Measurements from ENCODE around the gene RGS6.

Gene RGS6

GRCh38 chr14:72540836-72541235 is 608.6 kb downstream of the RGS6 start:
- DNase-seq: no peak

DNA sequence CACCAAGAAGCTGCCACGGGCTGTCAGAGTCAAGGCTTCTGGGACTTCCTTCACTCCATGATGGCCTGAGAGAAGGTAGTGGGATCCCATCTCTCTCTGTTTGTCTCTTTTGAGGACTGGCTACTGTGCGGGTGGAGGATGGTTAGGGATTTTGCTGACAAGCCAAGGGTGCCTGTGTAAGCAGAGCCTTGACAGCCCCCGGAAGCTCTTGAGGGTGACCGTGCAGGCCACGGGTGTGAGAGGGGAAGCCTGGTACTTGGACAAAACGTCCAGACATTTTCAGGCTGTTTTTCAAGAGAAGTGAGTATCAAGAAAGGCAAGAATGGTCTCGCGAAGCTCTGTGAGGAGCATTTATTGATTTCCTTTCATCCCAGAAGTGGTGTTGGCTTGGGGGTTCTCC is 609.3 kb downstream of the RGS6 start:
- DNase-seq: no peak

DNA sequence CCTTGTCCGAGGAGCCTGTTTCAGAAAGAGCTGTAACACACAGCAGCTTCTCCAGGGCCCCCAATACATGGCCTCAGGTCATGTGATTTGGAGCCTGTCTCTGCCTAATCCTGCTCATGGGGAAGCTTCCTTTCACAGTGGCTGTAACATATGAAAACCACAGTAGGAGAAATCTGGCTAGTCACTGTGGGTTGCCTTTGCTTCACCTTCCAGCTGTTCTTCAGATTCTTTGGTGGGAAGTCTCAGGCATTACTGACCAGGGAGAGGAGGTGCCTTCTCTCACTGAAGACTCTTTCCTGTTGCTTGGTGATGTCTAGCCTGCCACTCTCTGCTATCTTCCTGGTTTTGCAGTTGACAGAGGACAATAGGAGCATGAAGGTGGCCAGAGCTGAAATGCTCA is 611.1 kb downstream of the RGS6 start:
- DNase-seq: no peak

DNA sequence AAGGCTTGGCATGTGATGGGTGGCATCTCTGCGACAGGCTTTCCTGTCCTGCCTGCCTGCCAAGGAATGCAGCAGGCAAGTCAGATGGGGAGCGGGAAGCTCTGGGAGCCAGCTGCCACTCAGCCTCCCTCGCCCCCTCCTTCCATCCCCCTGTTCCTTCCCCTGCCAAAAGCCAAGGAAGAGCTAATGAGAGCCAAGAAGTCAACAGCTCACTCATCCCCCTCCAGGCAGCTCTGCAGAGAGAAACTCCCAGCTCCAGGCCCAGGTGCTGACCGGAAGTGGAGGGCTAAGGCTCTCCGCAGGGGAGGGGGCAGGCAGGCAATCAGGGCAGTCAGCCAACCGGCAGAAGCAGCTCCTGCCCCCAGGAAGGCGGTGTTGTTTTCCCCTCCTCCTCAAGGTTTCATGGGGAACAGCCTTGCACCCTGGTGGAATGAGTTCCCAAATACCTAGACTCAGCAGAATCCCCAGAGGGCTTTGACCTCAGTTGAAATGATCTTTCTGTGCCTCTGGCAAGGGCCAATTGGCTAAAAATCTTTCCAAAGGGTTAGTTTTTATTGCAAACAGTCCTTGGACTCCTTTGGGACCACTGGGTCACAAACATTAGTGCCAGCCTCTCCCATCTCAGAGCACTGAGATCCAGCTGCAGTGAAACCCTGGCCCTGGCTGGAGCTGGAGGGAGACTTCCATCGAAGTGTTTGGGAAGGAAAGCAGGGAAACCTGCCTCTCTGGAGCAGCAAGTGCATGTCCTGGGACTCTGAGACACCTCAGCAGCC is 612.6 kb downstream of the RGS6 start:
- DNase-seq: no peak

DNA sequence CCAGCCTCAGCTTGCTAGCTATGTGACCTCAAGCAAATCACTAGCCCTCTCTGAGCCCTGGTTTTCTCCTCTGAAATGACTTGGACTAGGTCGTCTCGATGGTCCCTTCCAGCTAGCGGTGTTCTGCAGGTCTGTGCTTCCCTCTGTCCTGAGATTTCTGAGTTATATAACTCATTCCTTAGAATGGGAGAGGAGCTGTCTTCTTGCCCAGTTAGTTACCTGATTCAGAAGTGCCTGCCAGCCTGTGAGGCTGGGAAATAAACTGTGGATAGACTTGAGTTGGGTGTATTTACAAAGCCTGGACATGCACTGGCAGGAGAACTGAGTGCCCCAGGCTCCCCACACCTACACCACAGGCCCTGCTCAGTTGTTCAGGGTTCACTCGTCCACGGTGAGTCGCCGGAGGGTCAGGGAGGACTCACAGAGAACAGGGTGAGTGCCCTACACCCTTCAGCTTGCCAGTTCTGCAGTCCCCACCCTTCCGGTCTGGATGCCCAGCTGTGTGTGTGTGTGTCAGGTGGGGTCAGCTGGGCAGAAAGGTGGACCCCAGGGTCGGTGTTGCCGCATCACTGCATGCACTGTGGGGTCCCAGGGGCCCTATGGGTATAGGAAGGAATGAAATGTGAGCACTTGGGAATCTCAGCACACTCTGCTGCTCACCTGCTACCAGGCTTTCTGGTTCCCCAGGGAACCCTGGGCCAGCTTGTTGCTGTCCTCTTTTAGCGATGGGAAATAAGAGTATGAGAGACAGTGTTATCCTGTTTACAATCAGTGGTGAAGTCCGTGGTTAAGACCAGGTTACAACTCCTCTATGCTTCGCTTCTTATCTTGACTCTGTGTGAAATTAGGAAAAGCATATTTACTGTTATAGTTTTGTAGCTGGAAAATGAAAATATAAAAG is 613.4 kb downstream of the RGS6 start:
- no peak for DNase-seq

- DNase-seq: no peak
Measured at GRCh38 chr14:72546344-72547016, 614.3 kb downstream of the RGS6 start.

- DNase-seq: no peak
Measured at GRCh38 chr14:72547999-72548398, 615.8 kb downstream of the RGS6 start.

GRCh38 chr14:72549026-72549425 is 616.8 kb downstream of the RGS6 start:
- no peak for DNase-seq

- no peak for DNase-seq
Measured at GRCh38 chr14:72549854-72550253, 617.6 kb downstream of the RGS6 start.

GRCh38 chr14:72550513-72550912 is 618.3 kb downstream of the RGS6 start:
- no peak for DNase-seq

DNA sequence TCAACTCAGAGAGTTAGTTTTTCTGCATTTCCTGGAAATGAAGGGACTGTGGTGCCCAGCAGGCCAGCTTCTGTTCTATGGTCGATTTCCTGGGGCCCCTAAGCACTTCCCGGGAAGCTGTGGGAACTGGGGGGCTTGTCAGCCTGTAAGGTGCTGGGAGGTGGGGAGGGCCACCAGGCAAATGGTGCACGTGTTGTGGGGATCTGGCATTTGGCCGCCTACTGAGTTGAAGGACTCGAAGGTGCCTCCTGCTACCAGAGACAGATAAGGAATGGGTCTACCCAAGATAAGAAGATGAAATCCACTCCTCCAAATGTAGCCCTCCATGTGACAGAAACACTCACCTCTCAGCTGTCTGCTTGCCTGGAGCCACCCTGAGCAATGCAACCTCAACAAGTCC is 620.0 kb downstream of the RGS6 start:
- DNase-seq: no peak

DNA sequence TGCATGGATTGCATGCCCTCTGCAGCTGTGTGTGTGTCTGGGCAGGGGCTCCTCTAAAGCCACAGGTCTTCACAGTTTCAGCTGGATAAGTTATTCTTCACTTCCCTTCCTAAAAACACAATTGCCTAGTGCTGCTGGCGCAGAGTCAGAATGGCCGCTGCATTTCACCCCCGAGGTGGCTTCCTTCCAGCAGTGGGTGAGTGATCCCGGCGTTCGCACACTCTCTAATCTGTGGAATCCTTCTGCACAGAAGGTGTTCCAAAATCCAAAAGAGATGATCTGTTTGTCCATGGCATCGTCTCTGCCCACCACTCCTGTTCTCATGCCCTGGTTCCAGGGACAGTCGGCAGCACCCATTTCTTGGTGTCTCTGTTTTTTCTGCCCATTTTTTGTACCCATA is 620.9 kb downstream of the RGS6 start:
- no peak for DNase-seq

GRCh38 chr14:72553656-72554055 is 621.4 kb downstream of the RGS6 start:
- no peak for DNase-seq

GRCh38 chr14:72554401-72554800 is 622.2 kb downstream of the RGS6 start:
- no peak for DNase-seq

DNA sequence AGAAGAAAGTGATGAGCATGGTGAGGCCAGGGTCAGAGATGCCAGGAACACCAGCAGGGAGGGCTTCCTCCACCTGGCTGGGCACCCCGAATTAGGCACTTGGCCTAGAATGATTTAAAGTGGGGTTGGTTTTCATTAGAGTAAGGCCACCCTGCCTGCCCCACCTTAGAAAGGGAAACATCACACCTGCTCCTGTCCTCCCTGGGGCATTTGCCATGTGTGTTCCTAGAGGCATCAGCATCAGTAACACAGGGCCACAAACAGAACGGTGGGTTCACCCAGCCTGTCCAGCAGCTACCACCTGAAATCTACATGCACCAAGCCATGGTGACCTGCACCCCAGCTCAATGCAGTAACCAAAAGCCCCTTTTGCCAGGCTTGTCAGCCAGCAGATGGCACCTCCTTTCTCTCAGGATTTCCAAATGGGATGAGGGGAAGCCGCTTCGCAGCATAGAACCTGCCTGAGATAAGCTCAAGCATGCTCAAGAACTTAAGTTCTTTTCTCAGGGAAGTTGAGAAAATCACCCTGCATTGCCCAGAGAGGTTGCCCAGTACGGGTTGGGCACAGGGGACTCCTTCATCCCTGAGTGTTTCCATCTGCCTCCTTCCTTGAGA is 622.9 kb downstream of the RGS6 start:
- DNase-seq: no peak

- no peak for DNase-seq
Measured at GRCh38 chr14:72555609-72556000, 623.4 kb downstream of the RGS6 start.

- DNase-seq: no peak
Measured at GRCh38 chr14:72557671-72558070, 625.4 kb downstream of the RGS6 start.

DNA sequence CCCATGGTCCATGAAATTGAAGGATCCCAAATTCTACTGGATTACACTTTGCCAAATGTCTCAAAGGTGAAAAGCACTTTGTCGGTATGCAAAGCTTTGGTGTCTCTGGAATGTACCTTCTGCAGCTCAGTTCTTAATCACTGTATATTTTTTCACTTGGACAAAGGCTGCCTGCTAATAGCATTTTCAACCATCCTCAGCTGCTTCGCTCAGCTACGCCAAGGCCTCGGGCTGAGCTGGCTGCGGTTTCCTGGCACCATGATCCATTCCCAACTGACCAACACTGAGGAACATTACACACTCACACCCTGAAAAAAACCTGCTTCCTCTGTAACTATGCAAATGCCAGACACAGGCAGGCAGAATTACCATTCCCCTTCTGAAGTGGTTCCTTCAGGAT is 626.5 kb downstream of the RGS6 start:
- no peak for DNase-seq

DNA sequence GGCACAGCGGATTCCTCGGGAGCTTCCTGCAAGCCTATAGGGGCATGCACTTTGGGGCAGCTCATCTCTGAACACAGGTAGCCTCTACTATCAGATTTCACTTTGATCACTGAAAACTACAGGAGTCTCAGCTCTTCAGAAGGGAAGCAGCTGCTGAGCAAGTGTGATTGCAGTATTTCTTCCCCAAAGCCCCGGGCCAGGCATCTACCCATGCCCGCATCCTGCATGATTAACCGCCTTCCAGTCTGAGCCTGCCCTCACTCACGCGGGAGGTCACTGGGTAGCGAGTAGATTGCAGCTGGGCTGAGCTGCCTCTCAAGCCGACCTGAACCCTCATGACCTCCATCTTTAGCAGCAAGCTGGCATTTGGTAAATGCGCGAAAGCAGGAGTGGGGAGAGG is 627.0 kb downstream of the RGS6 start:
- no peak for DNase-seq

DNA sequence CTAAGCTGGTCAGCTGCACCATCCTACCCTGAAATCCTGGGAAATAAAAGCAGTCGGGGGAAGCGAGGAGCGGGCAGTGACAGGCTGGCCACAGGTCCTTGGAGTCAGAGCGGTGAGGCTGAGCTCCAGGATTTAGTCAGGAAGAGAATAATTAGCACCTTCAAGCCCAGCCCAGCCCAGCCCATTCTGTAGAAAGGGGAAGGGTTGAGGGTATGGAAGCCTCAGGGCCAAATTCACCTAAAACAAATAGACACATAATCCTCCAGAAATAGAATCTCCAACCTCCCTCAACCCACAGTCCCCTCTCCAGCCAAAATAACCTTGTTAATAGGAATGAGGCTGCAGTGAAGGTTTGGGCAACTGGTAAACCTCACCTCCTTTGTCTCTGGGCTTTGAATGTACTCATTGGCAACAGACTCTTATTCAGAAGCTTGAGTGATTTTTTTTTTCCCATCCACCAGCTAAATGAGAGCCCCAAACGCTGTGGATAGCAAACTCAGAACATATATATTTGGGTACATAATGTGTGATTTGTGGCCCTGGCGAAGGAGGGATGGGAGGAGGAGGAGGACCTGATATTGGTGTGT is 627.5 kb downstream of the RGS6 start:
- DNase-seq: no peak

DNA sequence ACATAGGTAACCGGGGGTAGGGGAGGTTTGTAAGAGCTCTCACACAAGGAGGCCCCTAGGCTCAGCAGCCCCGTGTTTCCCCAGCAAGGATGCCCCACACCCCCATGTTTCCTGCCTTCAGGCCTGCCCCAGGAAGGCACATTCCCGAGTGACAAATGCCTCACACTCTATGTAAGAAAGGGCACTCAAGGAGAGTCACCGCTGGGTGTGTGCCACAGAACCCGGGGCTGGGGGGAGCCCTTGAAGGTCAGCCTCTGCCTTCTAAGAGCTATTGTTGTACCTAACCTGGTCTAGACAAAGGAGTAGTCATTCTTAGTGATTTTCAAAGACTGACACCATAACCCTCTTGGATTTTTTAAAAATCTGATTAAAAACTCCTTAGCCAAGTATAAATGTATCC is 628.1 kb downstream of the RGS6 start:
- DNase-seq: no peak

DNA sequence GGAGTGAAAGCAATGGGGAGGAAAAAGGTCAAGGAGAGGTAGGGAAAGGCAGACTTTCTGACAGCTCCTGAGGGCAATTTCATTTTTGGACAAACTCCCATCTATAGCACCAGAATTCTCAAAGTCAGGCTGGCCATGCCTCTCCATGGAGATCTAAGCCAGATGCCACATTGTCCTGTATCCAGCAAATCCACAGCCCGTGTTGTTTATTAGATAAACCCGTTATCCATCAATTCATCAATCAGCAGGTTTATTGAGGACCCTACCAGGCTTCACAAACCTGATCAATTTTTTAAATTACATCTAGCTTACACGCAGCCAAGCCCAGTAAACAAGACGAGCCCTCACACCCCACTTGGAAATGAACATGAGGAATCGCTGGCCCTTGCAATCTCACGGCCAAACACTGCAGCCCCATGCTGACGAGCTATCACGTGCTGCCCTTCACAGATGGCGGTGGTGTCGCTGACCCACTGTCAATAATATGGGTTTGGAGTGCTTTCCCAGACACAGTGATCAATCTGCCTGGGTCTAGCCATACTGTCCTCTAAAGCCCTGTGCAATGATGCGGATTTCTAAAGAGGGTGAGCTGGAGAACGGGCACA is 628.8 kb downstream of the RGS6 start:
- DNase-seq: no peak
